SK-N-SH (cell line): Measurements from ENCODE around the gene CLN3.

Experiments
- EP300 ChIP-seq, 2 experiments: IDR thresholded peaks; 2 replicates each; pipeline versions ENCODE4 v1.4.0 to v1.6.1; 2012; ENCODE audit warnings: borderline replicate concordance in 1 of 2, low read depth in 1 of 2, low read length in 1 of 2
- EZH2phosphoT487 ChIP-seq: fragments of 200-600 bp; sonication (generic); IDR thresholded peaks from 2 replicates; pipeline ENCODE4 v1.6.1; 2017; ENCODE audit warnings: low read depth, mixed run types, mild to moderate bottlenecking, antibody characterized with exemption, moderate library complexity, borderline replicate concordance
- GABPA ChIP-seq: IDR thresholded peaks from 2 replicates; pipeline ENCODE4 v1.4.0; 2012; ENCODE audit warnings: low read depth, mild to moderate bottlenecking
- MXI1 ChIP-seq: IDR thresholded peaks from 2 replicates; pipeline ENCODE4 v1.6.1; 2012; ENCODE audit warnings: mild to moderate bottlenecking, low read depth, low read length, improper control_type of control experiment
- POLR2AphosphoS5 ChIP-seq: IDR thresholded peaks from 2 replicates; pipeline ENCODE4 v1.6.1; 2012; ENCODE audit warnings: low read depth, low read length
- RAD21 ChIP-seq: IDR thresholded peaks from 2 replicates; pipeline ENCODE4 v1.6.1; 2012; ENCODE audit warnings: mild to moderate bottlenecking, low read length
- RCOR1 ChIP-seq: fragments of 150-350 bp; IDR thresholded peaks from 2 replicates; pipeline ENCODE4 v1.6.1; 2017; ENCODE audit warnings: antibody characterized with exemption, low read length
- RFX5 ChIP-seq: IDR thresholded peaks from 2 replicates; pipeline ENCODE4 v1.6.1; 2012; ENCODE audit warnings: mild to moderate bottlenecking, improper control_type of control experiment, low read length
- TCF12 ChIP-seq: IDR thresholded peaks from 2 replicates; pipeline ENCODE4 v1.4.0; 2012
- YY1 ChIP-seq: IDR thresholded peaks from 2 replicates; pipeline ENCODE4 v1.4.0; 2012; ENCODE audit warnings: low read depth, mild to moderate bottlenecking
- TF ChIP-seq, protein P1 (sequence below): fragments of 200-600 bp; sonication (generic); IDR thresholded peaks from 2 replicates; pipeline ENCODE4 v1.6.1; 2017; ENCODE audit warnings: antibody characterized with exemption, mild to moderate bottlenecking, moderate library complexity
- TF ChIP-seq, protein P2 (sequence below): fragments of 150-350 bp; IDR thresholded peaks from 2 replicates; pipeline ENCODE4 v1.6.1; 2016; ENCODE audit warnings: mild to moderate bottlenecking, low read depth, low read length
- TF ChIP-seq, protein P3 (sequence below): IDR thresholded peaks from 2 replicates; pipeline ENCODE4 v1.6.1; 2012; ENCODE audit warnings: mild to moderate bottlenecking, low read depth, low read length, moderate library complexity
- TF ChIP-seq, protein P4 (sequence below): IDR thresholded peaks from 2 replicates; pipeline ENCODE4 v1.4.0; 2012; ENCODE audit warnings: low read depth

DNA sequence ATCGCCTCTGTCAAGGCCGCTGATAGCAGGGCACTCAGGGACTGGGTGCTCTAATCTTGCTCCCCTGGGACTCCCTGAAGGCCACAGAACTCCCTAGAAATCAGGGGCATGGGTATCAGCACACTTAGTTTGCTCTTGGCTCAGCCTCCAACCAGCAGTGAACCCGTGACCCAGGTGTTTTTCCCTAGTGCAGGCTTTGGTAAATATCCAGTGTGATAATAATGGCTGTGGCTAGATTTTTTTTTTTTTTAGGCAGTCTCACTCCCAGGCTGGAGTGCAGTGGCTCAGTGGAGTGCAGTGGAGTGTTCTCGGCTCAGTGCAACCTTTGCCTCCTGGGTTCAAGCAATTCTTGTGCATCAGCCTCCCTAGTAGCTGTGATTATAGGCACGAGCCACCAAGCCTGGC lies 36.6 kb upstream of the CLN3 start:
- TF ChIP-seq POLR2AphosphoS5 (no peak), MXI1 (no peak), RAD21 (no peak), EP300 (IDR thresholded peaks at IDR 0.05; ENCODE audit: borderline replicate concordance in 1 of 2, low read depth in 1 of 2, low read length in 1 of 2) (no peak), RFX5 (no peak), YY1 (no peak), RCOR1 (no peak), EZH2phosphoT487 (no peak), TCF12 (no peak), GABPA (no peak)
- TF ChIP-seq, protein P1, sequence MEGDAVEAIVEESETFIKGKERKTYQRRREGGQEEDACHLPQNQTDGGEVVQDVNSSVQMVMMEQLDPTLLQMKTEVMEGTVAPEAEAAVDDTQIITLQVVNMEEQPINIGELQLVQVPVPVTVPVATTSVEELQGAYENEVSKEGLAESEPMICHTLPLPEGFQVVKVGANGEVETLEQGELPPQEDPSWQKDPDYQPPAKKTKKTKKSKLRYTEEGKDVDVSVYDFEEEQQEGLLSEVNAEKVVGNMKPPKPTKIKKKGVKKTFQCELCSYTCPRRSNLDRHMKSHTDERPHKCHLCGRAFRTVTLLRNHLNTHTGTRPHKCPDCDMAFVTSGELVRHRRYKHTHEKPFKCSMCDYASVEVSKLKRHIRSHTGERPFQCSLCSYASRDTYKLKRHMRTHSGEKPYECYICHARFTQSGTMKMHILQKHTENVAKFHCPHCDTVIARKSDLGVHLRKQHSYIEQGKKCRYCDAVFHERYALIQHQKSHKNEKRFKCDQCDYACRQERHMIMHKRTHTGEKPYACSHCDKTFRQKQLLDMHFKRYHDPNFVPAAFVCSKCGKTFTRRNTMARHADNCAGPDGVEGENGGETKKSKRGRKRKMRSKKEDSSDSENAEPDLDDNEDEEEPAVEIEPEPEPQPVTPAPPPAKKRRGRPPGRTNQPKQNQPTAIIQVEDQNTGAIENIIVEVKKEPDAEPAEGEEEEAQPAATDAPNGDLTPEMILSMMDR, result no peak
- TF ChIP-seq, protein P2, sequence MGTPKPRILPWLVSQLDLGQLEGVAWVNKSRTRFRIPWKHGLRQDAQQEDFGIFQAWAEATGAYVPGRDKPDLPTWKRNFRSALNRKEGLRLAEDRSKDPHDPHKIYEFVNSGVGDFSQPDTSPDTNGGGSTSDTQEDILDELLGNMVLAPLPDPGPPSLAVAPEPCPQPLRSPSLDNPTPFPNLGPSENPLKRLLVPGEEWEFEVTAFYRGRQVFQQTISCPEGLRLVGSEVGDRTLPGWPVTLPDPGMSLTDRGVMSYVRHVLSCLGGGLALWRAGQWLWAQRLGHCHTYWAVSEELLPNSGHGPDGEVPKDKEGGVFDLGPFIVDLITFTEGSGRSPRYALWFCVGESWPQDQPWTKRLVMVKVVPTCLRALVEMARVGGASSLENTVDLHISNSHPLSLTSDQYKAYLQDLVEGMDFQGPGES, result no peak
- TF ChIP-seq, protein P3, sequence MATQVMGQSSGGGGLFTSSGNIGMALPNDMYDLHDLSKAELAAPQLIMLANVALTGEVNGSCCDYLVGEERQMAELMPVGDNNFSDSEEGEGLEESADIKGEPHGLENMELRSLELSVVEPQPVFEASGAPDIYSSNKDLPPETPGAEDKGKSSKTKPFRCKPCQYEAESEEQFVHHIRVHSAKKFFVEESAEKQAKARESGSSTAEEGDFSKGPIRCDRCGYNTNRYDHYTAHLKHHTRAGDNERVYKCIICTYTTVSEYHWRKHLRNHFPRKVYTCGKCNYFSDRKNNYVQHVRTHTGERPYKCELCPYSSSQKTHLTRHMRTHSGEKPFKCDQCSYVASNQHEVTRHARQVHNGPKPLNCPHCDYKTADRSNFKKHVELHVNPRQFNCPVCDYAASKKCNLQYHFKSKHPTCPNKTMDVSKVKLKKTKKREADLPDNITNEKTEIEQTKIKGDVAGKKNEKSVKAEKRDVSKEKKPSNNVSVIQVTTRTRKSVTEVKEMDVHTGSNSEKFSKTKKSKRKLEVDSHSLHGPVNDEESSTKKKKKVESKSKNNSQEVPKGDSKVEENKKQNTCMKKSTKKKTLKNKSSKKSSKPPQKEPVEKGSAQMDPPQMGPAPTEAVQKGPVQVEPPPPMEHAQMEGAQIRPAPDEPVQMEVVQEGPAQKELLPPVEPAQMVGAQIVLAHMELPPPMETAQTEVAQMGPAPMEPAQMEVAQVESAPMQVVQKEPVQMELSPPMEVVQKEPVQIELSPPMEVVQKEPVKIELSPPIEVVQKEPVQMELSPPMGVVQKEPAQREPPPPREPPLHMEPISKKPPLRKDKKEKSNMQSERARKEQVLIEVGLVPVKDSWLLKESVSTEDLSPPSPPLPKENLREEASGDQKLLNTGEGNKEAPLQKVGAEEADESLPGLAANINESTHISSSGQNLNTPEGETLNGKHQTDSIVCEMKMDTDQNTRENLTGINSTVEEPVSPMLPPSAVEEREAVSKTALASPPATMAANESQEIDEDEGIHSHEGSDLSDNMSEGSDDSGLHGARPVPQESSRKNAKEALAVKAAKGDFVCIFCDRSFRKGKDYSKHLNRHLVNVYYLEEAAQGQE, result no peak
- TF ChIP-seq, protein P4, sequence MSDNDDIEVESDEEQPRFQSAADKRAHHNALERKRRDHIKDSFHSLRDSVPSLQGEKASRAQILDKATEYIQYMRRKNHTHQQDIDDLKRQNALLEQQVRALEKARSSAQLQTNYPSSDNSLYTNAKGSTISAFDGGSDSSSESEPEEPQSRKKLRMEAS, result no peak
